ENCODE measurements around the gene CTNNA3. TPM values are rescaled to one million over a fixed set of nuclear protein-coding genes. Genes with fewer than 3 reads are reported as not detected.

CTNNA3 gene
- total RNA-seq, 1 experiment from 2014 or later: 0.32 TPM

DNA sequence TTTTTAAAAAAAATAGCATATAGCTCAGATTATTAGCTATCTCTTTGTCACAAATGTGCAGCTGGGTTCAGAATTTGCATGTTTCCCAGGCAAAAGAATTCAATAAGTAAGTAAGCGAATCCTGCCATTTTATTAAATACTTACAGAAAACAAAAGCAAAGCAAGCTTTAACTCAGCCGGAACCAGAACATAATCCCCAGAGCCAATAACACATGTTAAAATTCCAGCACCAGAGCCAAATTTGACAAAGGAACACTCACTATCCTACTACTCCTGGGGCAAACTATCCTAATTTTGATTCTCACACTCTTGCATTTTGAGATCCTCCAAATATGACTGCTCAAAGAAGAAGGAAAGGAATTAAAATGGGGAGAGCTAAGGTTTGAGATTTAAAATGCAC lies 737.5 kb downstream of the CTNNA3 start:
- H3K36me3 ChIP-seq (ENCODE audit: control insufficient read depth in 1 of 2, insufficient read depth in 2 of 2, low read length in 2 of 2): no peaks in the 10 kb centered on the region
- RAD21 ChIA-PET (ENCODE audit: low non-redundant PET in 1 of 2, low total read pairs in 2 of 2, uncharacterized antibody in 2 of 2, unreplicated experiment in 2 of 2): no interaction called here
- no peaks in the 10 kb centered on the region for H3K79me2 ChIP-seq (ENCODE audit: insufficient read depth, low read length)
- no peaks in the 10 kb centered on the region for H3K4me1 ChIP-seq (ENCODE audit: control insufficient read depth in 1 of 2, insufficient read depth in 2 of 2, low read length in 2 of 2)
- DNase-seq (ENCODE audit: low read depth, low spot score) (no peak), ATAC-seq (no peak)
- H3K9me2 ChIP-seq (ENCODE audit: insufficient read depth): no peaks in the 10 kb centered on the region
- H3K4me3 ChIP-seq (replicated peaks in 1 of 2; ENCODE audit: low read depth in 1 of 2, low read length in 2 of 2): no peak overlapping the region
- CTCF ChIA-PET: no interaction called here
- H3K27ac ChIP-seq (ENCODE audit: low read depth, low read length): no peak overlapping the region
- H2AFZ ChIP-seq (ENCODE audit: low read depth, low read length, poor library complexity, severe bottlenecking): no peak overlapping the region
- no TSS peak for BruUV-seq (replicated peaks)
- no peaks in the 10 kb centered on the region for H3K27me3 ChIP-seq (ENCODE audit: insufficient read depth, low read length)
- intact Hi-C loops (cut with micrococcal nuclease): loop anchor here (10.0 kb wide), 1 partner anchor 816 kb away; no protein-coding TSS in a partner anchor
- H3K4me2 ChIP-seq (ENCODE audit: low read length): no peak overlapping the region
- no peaks in the 10 kb centered on the region for H3K9me3 ChIP-seq (ENCODE audit: control insufficient read depth in 1 of 2, insufficient read depth in 1 of 2, low read depth in 1 of 2, low read length in 2 of 2)
- TF ChIP-seq POLR2AphosphoS5 (IDR thresholded peaks at IDR 0.05; ENCODE audit: low read depth, low read length): no peak
- TF ChIP-seq CTCF (IDR thresholded peaks at IDR 0.05 in 2 of 3, conservative IDR thresholded peaks at IDR 0.05 in 1 of 3; ENCODE audit: borderline replicate concordance in 1 of 3, insufficient read depth in 1 of 3, low read depth in 2 of 3, low read length in 2 of 3): no peak
- no peak for TF ChIP-seq YY1 (IDR thresholded peaks at IDR 0.05; ENCODE audit: extremely low read depth, insufficient replicate concordance, low read depth, low read length)
- no peak for TF ChIP-seq TCF7L2 (IDR thresholded peaks at IDR 0.05; ENCODE audit: borderline replicate concordance, extremely low read depth, insufficient read depth, insufficient read length)
- TF ChIP-seq CBX3 (IDR thresholded peaks at IDR 0.05; ENCODE audit: low read depth): no peak
- TF ChIP-seq FOSL1 (IDR thresholded peaks at IDR 0.05; ENCODE audit: low read depth): no peak
- TF ChIP-seq SIN3A (IDR thresholded peaks at IDR 0.05; ENCODE audit: low read depth): no peak
- TF ChIP-seq ELF1 (IDR thresholded peaks at IDR 0.05; ENCODE audit: borderline replicate concordance, low read depth): no peak
- TF ChIP-seq SRF (IDR thresholded peaks at IDR 0.05; ENCODE audit: low read depth): no peak
- TF ChIP-seq CEBPB (IDR thresholded peaks at IDR 0.05; ENCODE audit: low read depth): no peak
- no peak for TF ChIP-seq ZFX (IDR thresholded peaks at IDR 0.05)
- no peak for TF ChIP-seq JUND (IDR thresholded peaks at IDR 0.05)
- TF ChIP-seq EZH2phosphoT487 (IDR thresholded peaks at IDR 0.05; ENCODE audit: borderline replicate concordance): no peak
- TF ChIP-seq EZH2 (IDR thresholded peaks at IDR 0.05): no peak
- TF ChIP-seq EGR1 (IDR thresholded peaks at IDR 0.05; ENCODE audit: low read depth): no peak
- TF ChIP-seq, protein P1, sequence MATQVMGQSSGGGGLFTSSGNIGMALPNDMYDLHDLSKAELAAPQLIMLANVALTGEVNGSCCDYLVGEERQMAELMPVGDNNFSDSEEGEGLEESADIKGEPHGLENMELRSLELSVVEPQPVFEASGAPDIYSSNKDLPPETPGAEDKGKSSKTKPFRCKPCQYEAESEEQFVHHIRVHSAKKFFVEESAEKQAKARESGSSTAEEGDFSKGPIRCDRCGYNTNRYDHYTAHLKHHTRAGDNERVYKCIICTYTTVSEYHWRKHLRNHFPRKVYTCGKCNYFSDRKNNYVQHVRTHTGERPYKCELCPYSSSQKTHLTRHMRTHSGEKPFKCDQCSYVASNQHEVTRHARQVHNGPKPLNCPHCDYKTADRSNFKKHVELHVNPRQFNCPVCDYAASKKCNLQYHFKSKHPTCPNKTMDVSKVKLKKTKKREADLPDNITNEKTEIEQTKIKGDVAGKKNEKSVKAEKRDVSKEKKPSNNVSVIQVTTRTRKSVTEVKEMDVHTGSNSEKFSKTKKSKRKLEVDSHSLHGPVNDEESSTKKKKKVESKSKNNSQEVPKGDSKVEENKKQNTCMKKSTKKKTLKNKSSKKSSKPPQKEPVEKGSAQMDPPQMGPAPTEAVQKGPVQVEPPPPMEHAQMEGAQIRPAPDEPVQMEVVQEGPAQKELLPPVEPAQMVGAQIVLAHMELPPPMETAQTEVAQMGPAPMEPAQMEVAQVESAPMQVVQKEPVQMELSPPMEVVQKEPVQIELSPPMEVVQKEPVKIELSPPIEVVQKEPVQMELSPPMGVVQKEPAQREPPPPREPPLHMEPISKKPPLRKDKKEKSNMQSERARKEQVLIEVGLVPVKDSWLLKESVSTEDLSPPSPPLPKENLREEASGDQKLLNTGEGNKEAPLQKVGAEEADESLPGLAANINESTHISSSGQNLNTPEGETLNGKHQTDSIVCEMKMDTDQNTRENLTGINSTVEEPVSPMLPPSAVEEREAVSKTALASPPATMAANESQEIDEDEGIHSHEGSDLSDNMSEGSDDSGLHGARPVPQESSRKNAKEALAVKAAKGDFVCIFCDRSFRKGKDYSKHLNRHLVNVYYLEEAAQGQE (IDR thresholded peaks at IDR 0.05; ENCODE audit: low read depth): no peak
- no peak for TF ChIP-seq RAD21 (IDR thresholded peaks at IDR 0.05; ENCODE audit: low read depth)
- no peak for TF ChIP-seq ZBTB33 (IDR thresholded peaks at IDR 0.05; ENCODE audit: extremely low read depth, insufficient replicate concordance, low read length)
- POLR2A ChIA-PET: no interaction called here
- H4K20me1 ChIP-seq (ENCODE audit: insufficient read depth): no peaks in the 10 kb centered on the region
- no peak overlapping the region for H3K9ac ChIP-seq (ENCODE audit: low read length)
